GM23248 (cell line): Measurements from ENCODE around the gene IGSF3.

ENCODE experiments used
- EZH2 ChIP-seq: fragments of 200-600 bp; sonication (generic); IDR thresholded peaks from 2 replicates; pipeline ENCODE4 v1.6.1; 2018; ENCODE audit warnings: antibody characterized with exemption, mild to moderate bottlenecking; ENCODE audit not compliant: insufficient read depth, poor library complexity, severe bottlenecking
- EZH2phosphoT487 ChIP-seq: fragments of 200-600 bp; sonication (generic); IDR thresholded peaks from 2 replicates; pipeline ENCODE4 v1.6.1; 2018; ENCODE audit warnings: antibody characterized with exemption, moderate library complexity, mild to moderate bottlenecking, low read depth; ENCODE audit not compliant: insufficient read depth

GRCh38 chr1:116699605-116700004 lies 32.1 kb upstream of the IGSF3 start:
- TF ChIP-seq EZH2 = no peak
- TF ChIP-seq EZH2phosphoT487 = no peak
